HEK293T (cell line): ENCODE results near the gene EFCAB5.

Source experiments
- ARNT ChIP-seq: fragments of 450-650 bp; IDR thresholded peaks from 2 replicates; pipeline ENCODE4 v1.6.1; 2017; ENCODE audit warnings: mild to moderate bottlenecking
- BHLHE40 ChIP-seq: fragments of 450-650 bp; IDR thresholded peaks from 2 replicates; pipeline ENCODE4 v1.6.1; 2016; ENCODE audit warnings: mild to moderate bottlenecking, moderate library complexity, borderline replicate concordance
- ELF4 ChIP-seq: fragments of 450-650 bp; IDR thresholded peaks from 2 replicates; pipeline ENCODE4 v1.6.1; 2017; ENCODE audit warnings: antibody characterized with exemption
- FOXA1 ChIP-seq: fragments of 450-650 bp; IDR thresholded peaks from 2 replicates; pipeline ENCODE4 v1.6.1; 2016; ENCODE audit warnings: mild to moderate bottlenecking
- FOXK2 ChIP-seq: fragments of 450-650 bp; IDR thresholded peaks from 2 replicates; pipeline ENCODE4 v1.6.1; 2016; ENCODE audit warnings: mild to moderate bottlenecking
- HDGF ChIP-seq: fragments of 450-650 bp; IDR thresholded peaks from 2 replicates; pipeline ENCODE4 v1.6.1; 2017; ENCODE audit warnings: antibody characterized with exemption, borderline replicate concordance
- L3MBTL2 ChIP-seq: fragments of 450-650 bp; conservative IDR thresholded peaks from 2 replicates; pipeline ENCODE4 v1.6.1; 2016; ENCODE audit warnings: mild to moderate bottlenecking
- SUZ12 ChIP-seq: fragments of 450-650 bp; IDR thresholded peaks from 2 replicates; pipeline ENCODE4 v1.6.1; 2016; ENCODE audit warnings: mild to moderate bottlenecking
- TARDBP ChIP-seq: fragments of 450-650 bp; IDR thresholded peaks from 2 replicates; pipeline ENCODE4 v1.6.1; 2016
- ZNF384 ChIP-seq: fragments of 450-650 bp; IDR thresholded peaks from 2 replicates; pipeline ENCODE4 v1.6.1; 2016

DNA sequence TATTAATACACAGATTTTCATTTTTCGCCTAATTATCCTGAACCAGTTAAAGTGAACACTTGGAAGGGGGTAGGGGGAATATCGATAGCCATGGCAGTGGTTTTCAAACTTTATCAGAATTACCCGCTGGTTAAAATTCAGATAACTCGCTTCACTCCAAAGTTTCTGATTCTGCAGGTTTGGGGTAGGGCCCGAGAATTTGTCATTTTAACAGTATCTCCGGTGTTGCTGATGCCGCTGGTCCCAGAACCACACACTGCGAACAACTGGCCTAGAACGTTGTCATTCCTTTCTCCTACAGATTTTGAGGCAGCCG, 174.9 kb downstream of the EFCAB5 start:
- TF ChIP-seq HDGF = no peak
- TF ChIP-seq L3MBTL2 = 0 out of 2 replicates have a peak, but pooled peaks have one; percentile 3
- no peak for TF ChIP-seq BHLHE40
- TF ChIP-seq SUZ12 = no peak
- no peak for TF ChIP-seq ELF4
- TF ChIP-seq FOXK2 = no peak
- TF ChIP-seq FOXA1 = no peak
- no peak for TF ChIP-seq TARDBP
- no peak for TF ChIP-seq ARNT
- no peak for TF ChIP-seq ZNF384
